VCaP (cell line): ENCODE measurements around the gene FKBP15.
"Not testable (repeated sequence)": the region's sequence is repeated elsewhere in the genome, so short reads cannot be mapped to it uniquely, and the experiment has no call there.

ENCODE experiments used
- H3K27ac ChIP-seq: fragments of 450-650 bp; 2 replicates; pipeline ENCODE4 v1.5.1; 2017
- CTCF ChIP-seq: fragments of 450-650 bp; conservative IDR thresholded peaks from 2 replicates; pipeline ENCODE4 v1.5.1; 2017; ENCODE audit warnings: mild to moderate bottlenecking, moderate library complexity

Gene FKBP15

GRCh38 chr9:113245894-113246293 is 24.8 kb upstream of the FKBP15 start:
- TF ChIP-seq CTCF = no peak
- no peak overlapping the region for H3K27ac ChIP-seq

- TF ChIP-seq CTCF = no peak
- H3K27ac ChIP-seq = no peak overlapping the region
These were observed 23.5 kb upstream of the FKBP15 start for GRCh38 chr9:113244556-113244955.

GRCh38 chr9:113241161-113241560 is 20.1 kb upstream of the FKBP15 start:
- H3K27ac ChIP-seq = no peak overlapping the region
- no peak for TF ChIP-seq CTCF

- no peak for TF ChIP-seq CTCF
- no peak overlapping the region for H3K27ac ChIP-seq
These were observed 17.8 kb upstream of the FKBP15 start for GRCh38 chr9:113238859-113239232.

GRCh38 chr9:113238202-113238858 is 17.3 kb upstream of the FKBP15 start:
- TF ChIP-seq CTCF = no peak
- no peak overlapping the region for H3K27ac ChIP-seq

- no peak overlapping the region for H3K27ac ChIP-seq
- TF ChIP-seq CTCF = no peak
These were observed 15.9 kb upstream of the FKBP15 start for GRCh38 chr9:113237026-113237425.

- not testable (repeated sequence) for H3K27ac ChIP-seq
These were observed 14.7 kb upstream of the FKBP15 start for GRCh38 chr9:113235701-113236255.

- H3K27ac ChIP-seq = no peak overlapping the region
- no peak for TF ChIP-seq CTCF
These were observed 10.6 kb upstream of the FKBP15 start for GRCh38 chr9:113231701-113232100.
